Astrocyte of the cerebellum (primary cell): Measurements from ENCODE around the gene AGO4.

Source experiments
- DNase-seq: peaks from one replicate; pipeline ENCODE4 v3.0.0-alpha.2; 2011; ENCODE audit warnings: low read depth
- H3K4me3 ChIP-seq: 2 replicates; pipeline ENCODE4 v1.5.1; 2011; ENCODE audit warnings: mild to moderate bottlenecking, low read depth, low read length, moderate library complexity
- CTCF ChIP-seq: IDR thresholded peaks from 2 replicates; pipeline ENCODE4 v1.5.1; 2012; ENCODE audit warnings: low read length, low read depth, moderate library complexity, mild to moderate bottlenecking; ENCODE audit errors: missing control alignments
- in situ Hi-C: cut with HindIII; loops from 2 replicates; pipeline ENCODE4 v1.10.0; 2017; ENCODE audit warnings: low sequenced_read_pairs

Gene AGO4

GRCh38 chr1:35894183-35894582 is 86.4 kb downstream of the AGO4 start:
- no peak for TF ChIP-seq CTCF
- in situ Hi-C loops = no loop called here
- no peak overlapping the region for H3K4me3 ChIP-seq
- DNase-seq = no peak

GRCh38 chr1:35894656-35895055 is 86.8 kb downstream of the AGO4 start:
- H3K4me3 ChIP-seq = no peak overlapping the region
- no peak for DNase-seq
- in situ Hi-C loops = no loop called here
- TF ChIP-seq CTCF = no peak

- DNase-seq = no peak
- peak; percentile 24 for TF ChIP-seq CTCF
- no peak overlapping the region for H3K4me3 ChIP-seq
- in situ Hi-C loops = no loop called here
Observed at GRCh38 chr1:35899941-35900340, 92.1 kb downstream of the AGO4 start.

GRCh38 chr1:35901235-35901634 is 93.4 kb downstream of the AGO4 start:
- H3K4me3 ChIP-seq = no peak overlapping the region
- no peak for TF ChIP-seq CTCF
- in situ Hi-C loops = no loop called here
- no peak for DNase-seq

GRCh38 chr1:35902671-35903070 is 94.9 kb downstream of the AGO4 start:
- H3K4me3 ChIP-seq = no peak overlapping the region
- DNase-seq = no peak
- in situ Hi-C loops = no loop called here
- no peak for TF ChIP-seq CTCF
